OCI-LY7 (cell line): ENCODE measurements around the gene ZNF148. TPM values are rescaled to one million over a fixed set of nuclear protein-coding genes. Genes with fewer than 3 reads are reported as not detected.
"Not testable (repeated sequence)": the region's sequence is repeated elsewhere in the genome, so short reads cannot be mapped to it uniquely, and the experiment has no call there.

Experiments used
- BruUV-seq: library from RNA; stranded (reverse); fragments of 400-500 nt; replicated peaks from 2 replicates; lab custom pipeline; 2021; lab: Mats Ljungman, UMichigan
- CTCF ChIA-PET: fragments of 300-600 bp; sonication (Branson Sonifier 250); formaldehyde crosslinking; loops from one replicate; lab custom pipeline; 2022; ENCODE audit warnings: antibody characterized with exemption; ENCODE audit not compliant: unreplicated experiment; lab: Charles Lee
- POLR2A ChIA-PET: fragments of 300-600 bp; sonication (Branson Sonifier 250); formaldehyde crosslinking; loops from one replicate; lab custom pipeline; 2022; ENCODE audit warnings: antibody characterized with exemption; lab: Charles Lee
- DNase-seq: peaks from one replicate; pipeline ENCODE4 v3.0.0-alpha.2; 2015; ENCODE audit warnings: low spot score
- H2AFZ ChIP-seq: fragments of 200-600 bp; sonication (generic), shearing (Covaris generic); 2 replicates; pipeline ENCODE4 v1.6.1; 2014; ENCODE audit warnings: mild to moderate bottlenecking, antibody characterized with exemption, low read length, moderate library complexity
- H3K27ac ChIP-seq: fragments of 200-600 bp; sonication (generic); 2 replicates; pipeline ENCODE4 v1.5.1; 2014; ENCODE audit warnings: mixed run types, low read depth, mild to moderate bottlenecking, moderate library complexity, low read length, inconsistent platforms; ENCODE audit not compliant: poor library complexity, severe bottlenecking
- H3K36me3 ChIP-seq: fragments of 200-600 bp; sonication (generic); 2 replicates; pipeline ENCODE4 v1.6.1; 2014; ENCODE audit warnings: mild to moderate bottlenecking, antibody characterized with exemption, low read length, moderate library complexity, mixed read lengths; ENCODE audit not compliant: insufficient read depth
- H3K4me1 ChIP-seq: fragments of 200-600 bp; sonication (generic); 2 replicates; pipeline ENCODE4 v1.5.1; 2014; ENCODE audit warnings: mild to moderate bottlenecking, low read length; ENCODE audit not compliant: insufficient read depth, poor library complexity, severe bottlenecking
- H3K4me2 ChIP-seq: fragments of 200-600 bp; sonication (generic); 2 replicates; pipeline ENCODE4 v1.6.1; 2014; ENCODE audit warnings: mild to moderate bottlenecking, low read length
- H3K4me3 ChIP-seq: fragments of 200-600 bp; sonication (generic); 2 replicates; pipeline ENCODE4 v1.5.1; 2014; ENCODE audit warnings: mild to moderate bottlenecking, low read depth, low read length; ENCODE audit not compliant: poor library complexity, severe bottlenecking
- H3K79me2 ChIP-seq: fragments of 200-600 bp; sonication (generic); 2 replicates; pipeline ENCODE4 v1.6.1; 2016; ENCODE audit warnings: low read depth, mild to moderate bottlenecking, low read length, moderate library complexity, mixed read lengths; ENCODE audit not compliant: insufficient read depth
- H3K9me2 ChIP-seq: fragments of 200-600 bp; sonication (generic); 2 replicates; pipeline ENCODE4 v1.6.1; 2016; ENCODE audit warnings: mild to moderate bottlenecking, low read length, mixed read lengths; ENCODE audit not compliant: insufficient read depth
- H3K9me3 ChIP-seq: fragments of 200-600 bp; sonication (generic); 2 replicates; pipeline ENCODE4 v1.6.1; 2014; ENCODE audit warnings: mild to moderate bottlenecking, mixed run types, low read length, mixed read lengths
- H4K20me1 ChIP-seq: fragments of 200-600 bp; sonication (generic); 2 replicates; pipeline ENCODE4 v1.6.1; 2014; ENCODE audit warnings: mild to moderate bottlenecking, antibody characterized with exemption, low read length, moderate library complexity, mixed read lengths; ENCODE audit not compliant: insufficient read depth
- EZH2phosphoT487 ChIP-seq: fragments of 200-600 bp; sonication (generic); IDR thresholded peaks from 2 replicates; pipeline ENCODE4 v1.6.1; 2018; ENCODE audit warnings: low read depth, borderline replicate concordance, mild to moderate bottlenecking, mixed run types, antibody characterized with exemption, low read length, moderate library complexity, mixed read lengths
- intact Hi-C: fragments of 100-400 bp; cut with micrococcal nuclease; formaldehyde crosslinking; loops from one replicate; pipeline ENCODE4 v1.10.0; 2022; ENCODE audit not compliant: unreplicated experiment
- total RNA-seq, 2 experiments: library from RNA; depleted of rRNA in 1 of 2; stranded (reverse); fragments of >200 nt in 1 of 2; shearing (Covaris generic) in 1 of 2; gene quantifications; 2 replicates each; pipeline ENCODE4 v1.2.3, GENCODE V29; 2014 to 2022
- TF ChIP-seq, protein P1 (sequence below): fragments of 200-600 bp; sonication (generic); conservative IDR thresholded peaks from 2 replicates; pipeline ENCODE4 v1.5.1; 2014; ENCODE audit warnings: mild to moderate bottlenecking, antibody characterized with exemption, low read length, moderate library complexity, mixed read lengths

The ZNF148 gene
- total RNA-seq, 2 experiments from 2014 or later, result 19.8 to 35.4 TPM

DNA sequence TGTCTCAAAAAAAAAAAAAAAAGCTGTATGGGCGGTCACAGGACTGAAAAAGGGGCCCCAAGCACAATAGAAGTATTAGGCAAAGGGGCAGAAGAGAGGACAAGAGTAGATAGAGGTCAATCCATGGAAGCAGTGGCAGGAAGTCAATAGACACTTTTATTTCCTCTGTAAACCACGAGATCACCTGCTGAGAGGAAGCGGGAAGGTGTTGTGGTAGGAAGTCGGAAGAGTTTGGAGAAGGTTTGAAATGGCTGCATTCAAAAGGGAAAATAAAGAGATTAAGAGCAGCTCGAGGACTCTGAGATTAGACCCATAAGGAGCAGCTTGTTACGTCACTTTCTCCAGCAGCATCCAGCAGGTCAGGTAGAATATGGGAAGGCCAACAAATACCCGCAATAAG, 14.2 kb upstream of the ZNF148 start:
- Histone ChIP-seq H3K27ac (no peak overlapping the region), H4K20me1 (no peaks in the 10 kb centered on the region), H3K4me1 (no peaks in the 10 kb centered on the region), H3K4me3 (no peak overlapping the region), H3K9me2 (no peaks in the 10 kb centered on the region), H3K4me2 (no peak overlapping the region), H3K79me2 (no peaks in the 10 kb centered on the region), H3K9me3 (no peaks in the 10 kb centered on the region), H2AFZ (no peak overlapping the region), H3K36me3 (no peaks in the 10 kb centered on the region)
- intact Hi-C loops, result no loop called here
- TF ChIP-seq, protein P1, sequence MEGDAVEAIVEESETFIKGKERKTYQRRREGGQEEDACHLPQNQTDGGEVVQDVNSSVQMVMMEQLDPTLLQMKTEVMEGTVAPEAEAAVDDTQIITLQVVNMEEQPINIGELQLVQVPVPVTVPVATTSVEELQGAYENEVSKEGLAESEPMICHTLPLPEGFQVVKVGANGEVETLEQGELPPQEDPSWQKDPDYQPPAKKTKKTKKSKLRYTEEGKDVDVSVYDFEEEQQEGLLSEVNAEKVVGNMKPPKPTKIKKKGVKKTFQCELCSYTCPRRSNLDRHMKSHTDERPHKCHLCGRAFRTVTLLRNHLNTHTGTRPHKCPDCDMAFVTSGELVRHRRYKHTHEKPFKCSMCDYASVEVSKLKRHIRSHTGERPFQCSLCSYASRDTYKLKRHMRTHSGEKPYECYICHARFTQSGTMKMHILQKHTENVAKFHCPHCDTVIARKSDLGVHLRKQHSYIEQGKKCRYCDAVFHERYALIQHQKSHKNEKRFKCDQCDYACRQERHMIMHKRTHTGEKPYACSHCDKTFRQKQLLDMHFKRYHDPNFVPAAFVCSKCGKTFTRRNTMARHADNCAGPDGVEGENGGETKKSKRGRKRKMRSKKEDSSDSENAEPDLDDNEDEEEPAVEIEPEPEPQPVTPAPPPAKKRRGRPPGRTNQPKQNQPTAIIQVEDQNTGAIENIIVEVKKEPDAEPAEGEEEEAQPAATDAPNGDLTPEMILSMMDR, result no peak
- no peak for TF ChIP-seq EZH2phosphoT487
- no TSS peak for BruUV-seq
- ChIA-PET CTCF (no interaction called here), POLR2A (interaction anchor here (0.5 to 1.2 kb wide), 5 partner anchors 8 to 80 kb away, joined by 3 to 4 read pairs (median 4); no protein-coding TSS in a partner anchor)
- DNase-seq, result no peak

DNA sequence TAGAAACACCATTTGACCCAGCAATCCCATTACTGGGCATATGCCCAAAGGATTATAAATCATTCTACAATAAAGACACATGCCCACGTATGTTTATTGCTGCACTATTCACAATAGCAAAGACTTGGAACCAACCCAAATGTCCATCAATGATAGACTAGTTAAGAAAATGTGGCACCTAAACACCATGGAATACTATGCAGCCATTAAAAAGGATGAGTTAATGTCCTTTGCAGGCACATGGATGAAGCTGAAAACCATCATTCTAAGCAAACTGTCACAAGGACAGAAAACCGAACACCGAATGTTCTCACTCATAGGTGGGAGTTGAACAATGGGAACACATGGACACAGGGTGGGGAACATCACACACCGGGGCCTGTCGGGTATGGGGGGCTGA, 13.2 kb upstream of the ZNF148 start:
- H3K9me3 ChIP-seq, H2AFZ ChIP-seq, intact Hi-C loops, H3K27ac ChIP-seq, H3K79me2 ChIP-seq, H3K4me2 ChIP-seq, H4K20me1 ChIP-seq, H3K4me1 ChIP-seq, H3K9me2 ChIP-seq, BruUV-seq, POLR2A ChIA-PET, H3K36me3 ChIP-seq, DNase-seq, CTCF ChIA-PET, H3K4me3 ChIP-seq: not testable (repeated sequence)

DNA sequence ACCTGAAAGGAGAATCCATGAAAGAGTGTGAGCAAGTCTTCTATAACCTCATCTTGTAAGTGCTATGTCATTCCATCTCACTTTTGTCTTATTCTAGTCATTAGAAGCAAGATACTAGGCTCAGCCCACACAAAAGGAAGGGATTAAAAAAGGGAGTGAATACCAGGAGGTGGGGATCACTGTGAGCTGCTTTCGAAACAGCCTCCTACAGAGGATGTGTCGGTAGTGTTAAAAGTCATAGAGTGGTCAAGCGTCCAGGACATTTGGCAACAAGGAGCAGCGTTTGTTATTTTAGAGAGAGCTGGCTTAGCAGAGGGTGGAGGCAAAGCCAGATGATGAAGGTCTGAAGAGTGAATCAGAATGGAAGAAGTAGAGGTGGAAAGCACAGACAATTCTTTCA, 11.7 kb upstream of the ZNF148 start:
- Histone ChIP-seq H3K4me3 (no peak overlapping the region), H3K79me2 (no peaks in the 10 kb centered on the region), H4K20me1 (no peaks in the 10 kb centered on the region), H3K27ac (no peak overlapping the region), H3K9me3 (no peaks in the 10 kb centered on the region), H3K36me3 (no peaks in the 10 kb centered on the region), H3K4me1 (peaks cover 3% of the 10 kb centered on the region), H3K4me2 (no peak overlapping the region), H2AFZ (no peak overlapping the region), H3K9me2 (no peaks in the 10 kb centered on the region)
- DNase-seq, result no peak
- TF ChIP-seq EZH2phosphoT487, result no peak
- TF ChIP-seq, protein P1, result no peak
- BruUV-seq, result no TSS peak
- intact Hi-C loops, result no loop called here
- ChIA-PET CTCF (no interaction called here), POLR2A (no interaction called here)
